HG03571 (cell line): ENCODE results near the gene LDLRAD1.
"Not testable (repeated sequence)": the region's sequence is repeated elsewhere in the genome, so short reads cannot be mapped to it uniquely, and the experiment has no call there.

ENCODE experiments used
- ATAC-seq: cut with Tn5 transposase; IDR thresholded peaks from one replicate; pipeline ENCODE4 v1.9.1; 2021; ENCODE audit not compliant: unreplicated experiment

Gene LDLRAD1

GRCh38 chr1:54016343-54017282 lies 1.4 kb downstream of the LDLRAD1 start:
- ATAC-seq, result no peak

- ATAC-seq, result no peak
Observed at GRCh38 chr1:54014009-54014629, 3.9 kb downstream of the LDLRAD1 start.

DNA sequence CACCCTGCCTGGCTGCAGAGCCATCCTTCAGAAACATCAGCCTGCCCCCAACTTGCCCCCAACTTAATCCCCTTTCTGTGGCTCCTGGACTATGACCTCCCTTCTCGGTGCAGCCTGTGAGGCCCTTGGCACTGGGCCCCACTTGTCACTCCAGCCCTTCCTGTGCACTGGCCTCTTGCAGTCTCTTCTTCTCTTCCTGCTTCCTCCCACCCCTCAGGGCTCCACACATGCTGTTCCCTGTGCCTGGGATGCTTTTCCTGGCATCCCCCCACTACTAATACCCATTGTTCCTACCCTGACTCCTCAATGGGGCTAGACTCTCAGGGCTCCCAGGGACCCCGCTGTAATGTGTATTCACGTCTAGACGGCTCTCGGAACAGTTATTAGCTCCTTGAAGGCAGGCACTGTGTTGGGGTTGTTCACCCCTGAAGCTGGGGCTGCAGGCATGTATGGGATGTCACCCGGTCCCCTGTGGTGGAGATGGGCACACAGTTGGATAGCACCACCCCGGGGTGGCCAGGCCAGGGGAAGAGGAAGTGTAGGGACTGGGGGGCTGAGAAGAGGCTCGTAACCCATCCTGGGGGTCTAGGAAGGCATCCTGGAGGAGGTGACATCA lies 4.5 kb downstream of the LDLRAD1 start:
- ATAC-seq, result no peak

DNA sequence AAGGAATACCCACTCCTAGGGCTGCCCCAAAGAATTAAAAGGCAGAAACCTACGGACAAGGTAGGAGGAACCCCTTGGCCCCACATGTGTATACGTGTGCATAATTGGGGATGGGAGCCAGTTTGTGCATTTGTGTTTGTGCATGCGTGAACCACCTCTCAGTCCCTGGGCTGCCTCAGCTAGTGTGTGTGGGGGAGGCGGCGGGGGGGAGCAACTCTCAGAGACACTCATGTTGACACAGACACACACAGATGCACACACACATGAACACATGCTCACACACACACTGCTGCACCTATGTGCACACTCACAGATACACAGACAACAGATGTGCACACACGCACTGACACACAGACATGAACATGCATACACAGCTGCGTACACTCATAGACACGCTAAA lies 5.1 kb downstream of the LDLRAD1 start:
- ATAC-seq, result no peak

- ATAC-seq, result no peak
Observed at GRCh38 chr1:54012008-54012325, 6.0 kb downstream of the LDLRAD1 start.

GRCh38 chr1:54011316-54012007 lies 6.5 kb downstream of the LDLRAD1 start:
- ATAC-seq, result no peak

DNA sequence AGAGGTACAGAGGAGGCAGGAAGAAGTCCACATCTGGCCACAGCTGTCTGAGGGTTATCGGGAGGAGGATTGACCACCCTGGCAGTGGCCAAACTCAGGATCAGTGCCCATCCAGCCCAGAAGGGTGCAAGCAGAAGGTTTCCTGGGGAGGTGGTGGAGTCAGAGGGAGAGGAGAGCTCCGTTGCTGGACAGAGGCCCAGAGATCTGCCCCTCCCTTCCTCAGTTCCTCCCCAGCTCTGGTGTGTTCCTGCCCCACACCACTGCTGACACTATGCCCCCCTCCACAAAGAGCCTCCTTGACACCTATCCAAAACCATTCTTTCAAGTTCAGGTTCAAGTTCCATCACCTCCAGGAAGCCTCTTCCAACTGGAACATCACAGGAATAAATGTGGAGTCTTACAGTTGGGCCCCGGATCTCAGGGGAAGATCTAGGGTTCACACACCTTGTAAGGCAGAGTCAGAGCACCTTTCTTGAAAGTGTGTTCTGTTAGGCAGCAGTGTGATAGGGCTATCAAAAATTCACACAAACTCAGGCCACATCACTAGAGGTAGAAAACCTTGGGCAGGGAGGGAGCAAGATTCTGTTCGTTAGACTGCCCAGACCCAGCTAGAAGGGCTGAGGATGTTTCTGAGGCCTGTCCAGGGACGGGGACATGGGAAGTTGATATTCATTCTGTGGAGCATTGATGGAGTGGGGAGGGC lies 7.4 kb downstream of the LDLRAD1 start:
- ATAC-seq, result no peak

- no peak for ATAC-seq
Observed at GRCh38 chr1:54009406-54009805, 8.6 kb downstream of the LDLRAD1 start.

DNA sequence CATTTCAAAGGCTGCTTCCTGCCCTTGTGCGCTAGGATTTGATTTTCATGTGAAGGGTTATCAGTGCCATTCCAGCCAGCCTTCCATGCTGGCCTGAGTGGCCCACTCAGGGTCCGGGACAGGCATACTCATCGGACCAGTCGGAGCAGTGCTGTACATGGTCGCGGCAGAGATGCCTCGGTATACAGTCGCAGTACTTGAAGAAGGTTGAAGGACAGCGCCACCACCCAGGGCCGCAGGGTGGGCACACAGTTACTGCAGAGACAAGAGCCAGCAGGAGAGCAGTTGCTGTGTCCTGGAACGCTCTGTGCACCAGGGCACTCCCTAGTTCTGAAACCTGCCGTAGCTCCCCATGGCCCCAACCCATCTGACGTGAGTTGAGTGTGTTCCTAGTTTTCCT lies 9.1 kb downstream of the LDLRAD1 start:
- no peak for ATAC-seq

DNA sequence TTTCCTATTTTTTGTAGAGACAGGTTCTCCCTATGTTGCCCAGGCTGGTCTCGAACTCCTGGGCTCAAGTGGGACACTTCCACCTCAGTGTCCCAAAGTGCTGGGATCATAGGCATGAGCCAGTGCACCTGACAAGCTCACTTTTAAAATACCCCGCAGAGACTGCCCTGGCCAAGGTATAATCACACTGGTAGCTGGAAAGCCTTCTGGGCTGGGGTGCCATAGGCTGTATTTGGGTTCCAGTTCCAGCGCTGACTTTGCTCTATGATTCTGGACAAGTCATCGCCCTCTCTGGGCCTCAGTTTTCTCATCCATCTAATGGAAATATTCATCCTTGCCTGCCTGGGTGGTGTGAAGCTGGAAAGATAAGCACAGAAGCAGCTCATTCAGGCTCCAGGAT lies 10.4 kb downstream of the LDLRAD1 start:
- ATAC-seq, result no peak

DNA sequence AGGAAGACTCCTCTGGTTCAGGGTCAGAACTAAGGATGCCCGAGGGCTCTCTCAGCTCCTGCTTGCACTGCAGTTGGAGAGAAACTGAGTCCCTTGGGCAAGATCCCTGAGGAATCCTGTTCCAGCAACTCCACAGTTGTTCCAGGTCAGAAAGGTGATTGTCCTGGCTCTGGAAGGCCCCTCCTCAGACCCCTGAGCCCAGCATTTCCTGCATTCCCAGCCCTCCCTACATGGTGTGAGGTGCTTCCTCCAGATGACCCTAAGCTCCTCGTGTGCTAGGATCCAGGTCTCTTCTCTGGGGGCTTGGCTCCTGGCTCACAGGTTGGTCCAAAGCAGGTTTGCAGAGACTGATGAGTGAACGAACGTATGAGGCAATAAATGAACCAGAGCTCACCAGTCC lies 11.5 kb downstream of the LDLRAD1 start:
- no peak for ATAC-seq

DNA sequence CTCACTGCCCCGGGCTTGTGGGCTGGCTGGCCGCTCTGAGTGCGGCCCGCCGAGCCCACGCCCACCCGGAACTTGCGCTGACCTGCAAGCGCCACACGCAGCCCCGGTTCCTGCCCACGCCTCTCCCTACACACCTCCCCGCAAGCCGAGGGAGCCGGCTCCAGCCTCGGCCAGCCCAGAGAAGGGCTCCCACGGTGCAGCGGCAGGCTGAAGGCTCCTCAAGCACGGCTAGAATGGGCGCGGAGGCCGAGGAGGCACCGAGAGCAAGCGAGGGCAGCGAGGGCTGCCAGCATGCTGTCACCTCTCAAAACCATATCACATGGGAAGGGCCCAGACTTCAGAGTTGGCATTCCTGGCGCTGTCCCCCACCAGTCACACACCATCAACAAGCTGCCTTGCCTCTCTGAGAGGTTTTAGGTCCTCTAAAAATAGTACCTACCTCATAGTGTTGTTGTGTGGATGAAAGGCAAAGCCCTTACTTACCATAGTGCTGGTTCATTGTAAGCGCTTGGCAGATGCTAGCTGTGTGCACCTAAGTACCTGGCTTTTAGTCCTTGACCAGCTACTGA lies 13.4 kb downstream of the LDLRAD1 start:
- no peak for ATAC-seq

DNA sequence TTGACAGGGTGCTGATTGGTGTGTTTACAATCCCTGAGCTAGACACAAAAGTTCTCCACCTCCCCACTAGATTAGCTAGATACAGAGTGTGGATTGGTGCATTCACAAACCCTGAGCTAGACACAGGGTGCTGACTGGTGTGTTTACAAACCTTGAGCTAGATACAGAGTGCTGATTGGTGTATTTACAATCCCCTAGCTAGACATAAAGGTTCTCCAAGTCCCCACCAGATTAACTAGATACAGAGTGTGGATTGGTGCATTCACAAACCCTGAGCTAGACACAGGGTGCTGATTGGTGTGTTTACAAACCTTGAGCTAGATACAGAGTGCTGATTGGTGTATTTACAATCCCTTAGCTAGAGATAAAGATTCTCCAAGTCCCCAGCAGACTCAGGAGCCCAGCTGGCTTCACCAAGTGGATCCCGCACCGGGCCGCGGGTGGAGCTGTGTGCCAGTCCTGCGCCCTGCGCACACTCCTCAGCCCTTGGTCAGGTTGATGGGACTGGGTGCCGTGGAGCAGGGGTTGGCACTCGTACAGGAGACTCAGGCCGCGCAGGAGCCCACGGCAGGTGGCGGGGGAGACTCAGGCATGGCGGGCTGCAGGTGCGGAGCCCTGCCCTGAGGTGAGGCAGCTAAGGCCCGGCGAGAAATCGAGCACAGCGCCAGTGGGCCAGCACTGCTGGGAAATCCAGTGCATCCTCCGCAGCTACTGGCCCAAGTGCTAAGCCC lies 14.1 kb downstream of the LDLRAD1 start:
- ATAC-seq, result not testable (repeated sequence)

- ATAC-seq, result no peak
Observed at GRCh38 chr1:54003249-54003646, 14.7 kb downstream of the LDLRAD1 start.

GRCh38 chr1:54002544-54003248 lies 15.3 kb downstream of the LDLRAD1 start:
- no peak for ATAC-seq

DNA sequence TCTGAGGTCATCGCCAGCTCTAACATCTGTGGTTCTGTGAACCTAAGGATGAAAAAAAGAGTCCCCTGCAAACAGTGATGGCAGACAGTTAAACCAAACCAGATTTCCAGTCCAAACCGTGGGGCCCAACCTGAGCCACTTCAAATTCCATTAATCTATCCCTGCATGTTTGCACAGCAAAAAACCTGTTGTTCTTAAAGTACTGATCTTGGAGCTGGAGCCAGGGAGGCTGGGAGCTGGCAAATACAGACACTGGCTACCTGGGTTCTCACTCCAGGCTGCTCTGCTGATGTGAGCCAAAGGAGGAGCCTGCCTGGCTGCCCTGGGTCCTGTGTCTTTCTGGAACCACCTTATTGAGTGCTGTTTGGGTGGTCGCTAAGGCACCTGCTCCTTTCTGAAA lies 16.4 kb downstream of the LDLRAD1 start:
- no peak for ATAC-seq

- no peak for ATAC-seq
Observed at GRCh38 chr1:53999920-54000319, 18.1 kb downstream of the LDLRAD1 start.

DNA sequence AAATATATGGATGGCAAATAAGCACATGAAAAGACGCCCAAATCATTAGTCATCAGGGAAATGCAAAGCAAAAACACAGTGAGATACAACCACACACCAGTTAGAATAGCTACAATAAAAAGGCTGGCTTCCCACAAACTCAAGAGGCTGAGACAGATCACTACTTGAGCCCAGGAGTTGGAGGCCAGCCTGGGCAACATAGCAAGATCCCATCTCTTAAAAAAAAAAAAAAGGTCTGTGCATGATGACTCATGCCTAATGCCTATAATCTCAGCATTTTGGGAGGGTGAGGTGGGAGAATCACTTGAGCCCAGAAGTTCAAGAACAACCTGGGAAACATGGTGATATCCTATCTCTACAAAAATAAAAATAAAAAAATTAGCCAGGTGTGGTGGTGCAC lies 19.8 kb downstream of the LDLRAD1 start:
- ATAC-seq, result no peak

DNA sequence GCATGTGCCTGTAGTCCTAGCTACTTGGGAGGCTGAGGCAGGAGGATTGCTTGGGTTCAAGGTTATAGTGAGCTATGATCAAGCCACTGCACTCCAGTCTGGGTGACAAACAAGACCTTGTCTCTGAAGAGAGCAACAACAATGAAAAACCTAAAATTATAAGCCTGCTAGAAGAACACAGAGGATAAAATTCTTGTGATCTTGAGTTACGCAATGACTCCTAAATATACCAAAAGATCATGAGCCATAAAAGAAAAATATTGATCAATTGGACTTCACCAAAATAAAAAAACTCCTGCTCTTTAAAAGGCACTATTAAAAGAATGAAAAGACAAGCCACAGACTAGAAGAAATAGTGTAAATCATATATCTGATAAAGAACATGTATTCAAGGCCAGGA lies 22.3 kb downstream of the LDLRAD1 start:
- ATAC-seq, result no peak
